Measurements from ENCODE around the gene WDR18. TPM values are rescaled to one million over a fixed set of nuclear protein-coding genes. Genes with fewer than 3 reads are reported as not detected.

Gene WDR18
- total and polyA plus RNA-seq, 9 donors = 24.6 to 46.9 (median 31.6) TPM

- Histone ChIP-seq H3K4me3 (ENCODE audit: low read length) (no peak overlapping the region), H3K27me3 (ENCODE audit: control insufficient read depth, insufficient read depth, low read length) (no peaks in the 10 kb centered on the region), H3K36me3 (ENCODE audit: control insufficient read depth, insufficient read depth, low read length) (peaks cover 39% of the 10 kb centered on the region), H3K9me3 (replicated peaks; ENCODE audit: control insufficient read depth, low read depth, low read length) (no peaks in the 10 kb centered on the region), H3K27ac (ENCODE audit: low read length) (no peak overlapping the region), H3K4me1 (ENCODE audit: control insufficient read depth, insufficient read depth, low read length) (peaks cover 25% of the 10 kb centered on the region)
- 95% methylated on average over 14 of the region's 20 CpGs for WGBS (ENCODE audit: insufficient coverage)
- no peak for DNase-seq
Observed at GRCh38 chr19:1032264-1032867, 48.2 kb downstream of the WDR18 start.

GRCh38 chr19:1035998-1036621, 52.0 kb downstream of the WDR18 start:
- Histone ChIP-seq H3K27ac (ENCODE audit: low read length) (no peak overlapping the region), H3K27me3 (ENCODE audit: control insufficient read depth, insufficient read depth, low read length) (no peaks in the 10 kb centered on the region), H3K4me3 (ENCODE audit: low read length) (no peak overlapping the region), H3K4me1 (ENCODE audit: control insufficient read depth, insufficient read depth, low read length) (peaks cover 25% of the 10 kb centered on the region), H3K36me3 (ENCODE audit: control insufficient read depth, insufficient read depth, low read length) (peaks cover 41% of the 10 kb centered on the region), H3K9me3 (replicated peaks; ENCODE audit: control insufficient read depth, low read depth, low read length) (no peaks in the 10 kb centered on the region)
- WGBS (ENCODE audit: insufficient coverage) = 87% methylated on average over 24 of the region's 29 CpGs
- DNase-seq = no peak

GRCh38 chr19:1037621-1038064, 53.5 kb downstream of the WDR18 start:
- H3K9me3 ChIP-seq (replicated peaks; ENCODE audit: control insufficient read depth, low read depth, low read length) = no peaks in the 10 kb centered on the region
- DNase-seq = no peak
- 79% methylated on average over 15 of the region's 22 CpGs for WGBS (ENCODE audit: insufficient coverage)
- H3K4me1 ChIP-seq (ENCODE audit: control insufficient read depth, insufficient read depth, low read length) = peaks cover 41% of the 10 kb centered on the region
- H3K27ac ChIP-seq (ENCODE audit: low read length) = peak overlapping the region; percentile 59
- peaks cover 30% of the 10 kb centered on the region for H3K36me3 ChIP-seq (ENCODE audit: control insufficient read depth, insufficient read depth, low read length)
- H3K4me3 ChIP-seq (ENCODE audit: low read length) = no peak overlapping the region
- peaks cover 2% of the 10 kb centered on the region for H3K27me3 ChIP-seq (ENCODE audit: control insufficient read depth, insufficient read depth, low read length)

GRCh38 chr19:1038978-1039645, 55.0 kb downstream of the WDR18 start:
- H3K4me1 ChIP-seq (ENCODE audit: control insufficient read depth, insufficient read depth, low read length) = peaks cover 48% of the 10 kb centered on the region
- no peak overlapping the region for H3K4me3 ChIP-seq (ENCODE audit: low read length)
- DNase-seq = no peak
- WGBS (ENCODE audit: insufficient coverage) = 55% methylated on average over 17 of the region's 22 CpGs
- no peaks in the 10 kb centered on the region for H3K9me3 ChIP-seq (replicated peaks; ENCODE audit: control insufficient read depth, low read depth, low read length)
- H3K27me3 ChIP-seq (ENCODE audit: control insufficient read depth, insufficient read depth, low read length) = peaks cover 2% of the 10 kb centered on the region
- peak overlapping the region; percentile 7 for H3K27ac ChIP-seq (ENCODE audit: low read length)
- H3K36me3 ChIP-seq (ENCODE audit: control insufficient read depth, insufficient read depth, low read length) = peaks cover 23% of the 10 kb centered on the region

GRCh38 chr19:1039646-1040475, 55.7 kb downstream of the WDR18 start, which contains the start of gene ABCA7:
ABCA7 (plus strand) TSS chr19:1040107; CDS start chr19:1041362, 1,255 bp downstream.
- Histone ChIP-seq H3K9me3 (replicated peaks; ENCODE audit: control insufficient read depth, low read depth, low read length) (no peaks in the 10 kb centered on the region), H3K4me3 (ENCODE audit: low read length) (peak within 1 kb of the TSS; percentile 57), H3K4me1 (ENCODE audit: control insufficient read depth, insufficient read depth, low read length) (peaks cover 48% of the 10 kb centered on the region), H3K27me3 (ENCODE audit: control insufficient read depth, insufficient read depth, low read length) (peaks cover 2% of the 10 kb centered on the region), H3K36me3 (ENCODE audit: control insufficient read depth, insufficient read depth, low read length) (peaks cover 28% of the 10 kb centered on the region), H3K27ac (ENCODE audit: low read length) (peak within 1 kb of the TSS; percentile 56)
- DNase-seq = peak; percentile 98
- WGBS (ENCODE audit: insufficient coverage) = under 1% methylated on average over 52 of the region's 56 CpGs

GRCh38 chr19:1040476-1041271, 56.5 kb downstream of the WDR18 start:
- Histone ChIP-seq H3K4me1 (ENCODE audit: control insufficient read depth, insufficient read depth, low read length) (peaks cover 48% of the 10 kb centered on the region), H3K27ac (ENCODE audit: low read length) (peak overlapping the region; percentile 86), H3K36me3 (ENCODE audit: control insufficient read depth, insufficient read depth, low read length) (peaks cover 28% of the 10 kb centered on the region), H3K27me3 (ENCODE audit: control insufficient read depth, insufficient read depth, low read length) (peaks cover 2% of the 10 kb centered on the region), H3K9me3 (replicated peaks; ENCODE audit: control insufficient read depth, low read depth, low read length) (no peaks in the 10 kb centered on the region), H3K4me3 (ENCODE audit: low read length) (peak overlapping the region; percentile 57)
- WGBS (ENCODE audit: insufficient coverage) = 2% methylated on average over 23 of the region's 27 CpGs
- DNase-seq = peak; percentile 95

GRCh38 chr19:1041272-1041834, 57.2 kb downstream of the WDR18 start:
- Histone ChIP-seq H3K9me3 (replicated peaks; ENCODE audit: control insufficient read depth, low read depth, low read length) (no peaks in the 10 kb centered on the region), H3K4me3 (ENCODE audit: low read length) (peak overlapping the region; percentile 38), H3K36me3 (ENCODE audit: control insufficient read depth, insufficient read depth, low read length) (peaks cover 22% of the 10 kb centered on the region), H3K27ac (ENCODE audit: low read length) (peak overlapping the region; percentile 86), H3K27me3 (ENCODE audit: control insufficient read depth, insufficient read depth, low read length) (peaks cover 2% of the 10 kb centered on the region), H3K4me1 (ENCODE audit: control insufficient read depth, insufficient read depth, low read length) (peaks cover 48% of the 10 kb centered on the region)
- WGBS (ENCODE audit: insufficient coverage) = 28% methylated on average over 19 of the region's 26 CpGs
- no peak for DNase-seq

GRCh38 chr19:1041835-1042685, 57.9 kb downstream of the WDR18 start:
- Histone ChIP-seq H3K36me3 (ENCODE audit: control insufficient read depth, insufficient read depth, low read length) (peaks cover 20% of the 10 kb centered on the region), H3K27me3 (ENCODE audit: control insufficient read depth, insufficient read depth, low read length) (peaks cover 2% of the 10 kb centered on the region), H3K4me1 (ENCODE audit: control insufficient read depth, insufficient read depth, low read length) (peaks cover 48% of the 10 kb centered on the region), H3K4me3 (ENCODE audit: low read length) (no peak overlapping the region), H3K9me3 (replicated peaks; ENCODE audit: control insufficient read depth, low read depth, low read length) (no peaks in the 10 kb centered on the region), H3K27ac (ENCODE audit: low read length) (peak overlapping the region; percentile 86)
- WGBS (ENCODE audit: insufficient coverage) = 44% methylated on average over 42 of the region's 43 CpGs
- peak; percentile 89 for DNase-seq
